Panc1 (cell line): ENCODE results near the gene STARD10. TPM values are rescaled to one million over a fixed set of nuclear protein-coding genes. Genes with fewer than 3 reads are reported as not detected.

Source experiments
- ATAC-seq: fragments of 200-7000 bp; cut with Tn5 transposase; 2 replicates; pipeline ENCODE4 v1.9.1; 2020; ENCODE audit warnings: mild to moderate bottlenecking, moderate library complexity
- BruUV-seq: library from RNA; stranded (reverse); fragments of 400-500 nt; replicated peaks from 2 replicates; lab custom pipeline; 2021; lab: Mats Ljungman, UMichigan
- CTCF ChIA-PET: fragments of 300-600 bp; sonication (Branson Sonifier 250); formaldehyde crosslinking; loops from one replicate; lab custom pipeline; 2022; ENCODE audit warnings: antibody characterized with exemption; lab: Charles Lee
- POLR2A ChIA-PET: fragments of 300-600 bp; sonication (Branson Sonifier 250); formaldehyde crosslinking; loops from one replicate; lab custom pipeline; 2022; ENCODE audit warnings: antibody characterized with exemption; lab: Charles Lee
- DNase-seq: peaks from one replicate; pipeline ENCODE4 v3.0.0-alpha.2; 2010; ENCODE audit warnings: low read depth, low spot score
- H3K27ac ChIP-seq: 2 replicates; pipeline ENCODE4 v1.5.1; 2011; ENCODE audit warnings: mild to moderate bottlenecking, low read length, inconsistent platforms
- H3K27me3 ChIP-seq: fragments of 200-500 bp; sonication (Bioruptor generic); 2 replicates; pipeline ENCODE4 v1.6.0; 2014; ENCODE audit warnings: low read length, inconsistent platforms; ENCODE audit not compliant: control insufficient read depth, insufficient read depth
- H3K36me3 ChIP-seq: fragments of 200-500 bp; sonication (Bioruptor generic); 2 replicates; pipeline ENCODE4 v1.5.1; 2014; ENCODE audit warnings: inconsistent platforms, mild to moderate bottlenecking, low read length, moderate library complexity; ENCODE audit not compliant: control insufficient read depth, insufficient read depth
- H3K4me1 ChIP-seq: 2 replicates; pipeline ENCODE4 v1.5.1; 2011; ENCODE audit warnings: inconsistent platforms, mild to moderate bottlenecking, low read length, moderate library complexity; ENCODE audit not compliant: control insufficient read depth, insufficient read depth
- H3K4me3 ChIP-seq, 2 experiments: 2 replicates each; pipeline ENCODE4 v1.5.1; 2011 to 2012; ENCODE audit warnings: low read depth in 2 of 2, low read length in 2 of 2, mild to moderate bottlenecking in 2 of 2, inconsistent platforms in 1 of 2, moderate library complexity in 1 of 2
- H3K9me3 ChIP-seq: fragments of 200-500 bp; sonication (Bioruptor generic); 2 replicates; pipeline ENCODE4 v1.5.1; 2014; ENCODE audit warnings: low read depth, mild to moderate bottlenecking, inconsistent platforms, low read length, moderate library complexity; ENCODE audit not compliant: control insufficient read depth, insufficient read depth
- POLR2AphosphoS5 ChIP-seq: IDR thresholded peaks from 2 replicates; pipeline ENCODE4 v1.6.1; 2012; ENCODE audit warnings: mild to moderate bottlenecking, low read depth, low read length, moderate library complexity
- SIN3A ChIP-seq: IDR thresholded peaks from 2 replicates; pipeline ENCODE4 v1.6.1; 2012; ENCODE audit warnings: low read depth, mild to moderate bottlenecking, low read length, moderate library complexity, borderline replicate concordance; ENCODE audit not compliant: insufficient read depth
- TCF7L2 ChIP-seq: IDR thresholded peaks from 2 replicates; pipeline ENCODE4 v1.6.1; 2011; ENCODE audit warnings: mild to moderate bottlenecking, low read depth, low read length, inconsistent platforms
- in situ Hi-C: cut with HindIII; loops from 2 replicates; pipeline ENCODE4 v1.10.0; 2016; ENCODE audit warnings: low sequenced_read_pairs, low pct_unique_long_range_greater_than_20kb
- intact Hi-C: fragments of 100-400 bp; cut with micrococcal nuclease; formaldehyde crosslinking; loops from one replicate; pipeline ENCODE4 v1.10.0; 2022; ENCODE audit not compliant: unreplicated experiment
- total RNA-seq: library from RNA; stranded (reverse); gene quantifications from one replicate; pipeline ENCODE4 v1.2.1, GENCODE V29; 2021; ENCODE audit not compliant: unreplicated experiment
- TF ChIP-seq, protein P1 (sequence below): fragments of 450-650 bp; IDR thresholded peaks from 2 replicates; pipeline ENCODE4 v1.5.1; 2017; ENCODE audit warnings: mild to moderate bottlenecking
- TF ChIP-seq, protein P2 (sequence below), 2 experiments: IDR thresholded peaks; 2 replicates each; pipeline ENCODE4 v1.6.1; 2011 to 2012; ENCODE audit warnings: low read depth in 2 of 2, control low read depth in 1 of 2, low read length in 1 of 2, mild to moderate bottlenecking in 1 of 2, moderate library complexity in 1 of 2; ENCODE audit not compliant: insufficient read depth in 1 of 2

STARD10 gene
- total RNA-seq, 1 experiment from 2014 or later: 32.1 TPM

DNA sequence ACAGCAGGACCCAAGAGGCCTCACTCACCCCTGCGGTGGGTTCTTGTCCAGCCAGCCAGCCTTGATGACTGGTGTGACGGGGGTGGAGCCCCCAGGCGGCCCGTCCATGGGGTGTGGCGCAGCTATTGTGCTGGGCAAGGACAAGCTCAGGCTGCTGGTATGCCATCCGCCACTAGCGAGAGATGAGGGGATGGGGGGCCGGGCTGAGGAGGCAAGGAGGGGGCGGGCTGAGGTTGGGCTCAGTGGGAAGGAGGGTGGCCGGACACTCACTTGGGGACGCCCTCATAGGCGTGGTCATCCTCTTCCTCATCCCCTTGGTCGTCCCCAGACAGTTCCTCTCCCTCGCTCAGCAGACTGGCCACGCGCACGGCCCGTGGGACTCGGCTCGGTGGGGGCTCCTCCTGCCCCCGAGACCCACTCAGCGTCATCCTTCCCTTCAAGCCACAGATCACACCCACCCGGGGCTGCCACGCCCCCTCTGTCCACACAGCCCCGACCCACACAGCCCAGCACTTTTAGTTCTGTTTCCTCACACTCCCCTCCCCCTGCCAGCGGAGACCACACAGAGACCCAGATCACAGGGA lies 81.6 kb downstream of the STARD10 start:
- Histone ChIP-seq H3K4me3 (no peak overlapping the region), H3K9me3 (no peaks in the 10 kb centered on the region), H3K27ac (no peak overlapping the region), H3K27me3 (no peaks in the 10 kb centered on the region), H3K4me1 (no peaks in the 10 kb centered on the region), H3K36me3 (no peaks in the 10 kb centered on the region)
- ChIA-PET CTCF (no interaction called here), POLR2A (no interaction called here)
- in situ Hi-C loops: no loop called here
- intact Hi-C loops: no loop called here
- TF ChIP-seq SIN3A: no peak
- TF ChIP-seq TCF7L2: no peak
- TF ChIP-seq, protein P1, sequence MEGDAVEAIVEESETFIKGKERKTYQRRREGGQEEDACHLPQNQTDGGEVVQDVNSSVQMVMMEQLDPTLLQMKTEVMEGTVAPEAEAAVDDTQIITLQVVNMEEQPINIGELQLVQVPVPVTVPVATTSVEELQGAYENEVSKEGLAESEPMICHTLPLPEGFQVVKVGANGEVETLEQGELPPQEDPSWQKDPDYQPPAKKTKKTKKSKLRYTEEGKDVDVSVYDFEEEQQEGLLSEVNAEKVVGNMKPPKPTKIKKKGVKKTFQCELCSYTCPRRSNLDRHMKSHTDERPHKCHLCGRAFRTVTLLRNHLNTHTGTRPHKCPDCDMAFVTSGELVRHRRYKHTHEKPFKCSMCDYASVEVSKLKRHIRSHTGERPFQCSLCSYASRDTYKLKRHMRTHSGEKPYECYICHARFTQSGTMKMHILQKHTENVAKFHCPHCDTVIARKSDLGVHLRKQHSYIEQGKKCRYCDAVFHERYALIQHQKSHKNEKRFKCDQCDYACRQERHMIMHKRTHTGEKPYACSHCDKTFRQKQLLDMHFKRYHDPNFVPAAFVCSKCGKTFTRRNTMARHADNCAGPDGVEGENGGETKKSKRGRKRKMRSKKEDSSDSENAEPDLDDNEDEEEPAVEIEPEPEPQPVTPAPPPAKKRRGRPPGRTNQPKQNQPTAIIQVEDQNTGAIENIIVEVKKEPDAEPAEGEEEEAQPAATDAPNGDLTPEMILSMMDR: no peak
- TF ChIP-seq POLR2AphosphoS5: no peak
- TF ChIP-seq, protein P2, sequence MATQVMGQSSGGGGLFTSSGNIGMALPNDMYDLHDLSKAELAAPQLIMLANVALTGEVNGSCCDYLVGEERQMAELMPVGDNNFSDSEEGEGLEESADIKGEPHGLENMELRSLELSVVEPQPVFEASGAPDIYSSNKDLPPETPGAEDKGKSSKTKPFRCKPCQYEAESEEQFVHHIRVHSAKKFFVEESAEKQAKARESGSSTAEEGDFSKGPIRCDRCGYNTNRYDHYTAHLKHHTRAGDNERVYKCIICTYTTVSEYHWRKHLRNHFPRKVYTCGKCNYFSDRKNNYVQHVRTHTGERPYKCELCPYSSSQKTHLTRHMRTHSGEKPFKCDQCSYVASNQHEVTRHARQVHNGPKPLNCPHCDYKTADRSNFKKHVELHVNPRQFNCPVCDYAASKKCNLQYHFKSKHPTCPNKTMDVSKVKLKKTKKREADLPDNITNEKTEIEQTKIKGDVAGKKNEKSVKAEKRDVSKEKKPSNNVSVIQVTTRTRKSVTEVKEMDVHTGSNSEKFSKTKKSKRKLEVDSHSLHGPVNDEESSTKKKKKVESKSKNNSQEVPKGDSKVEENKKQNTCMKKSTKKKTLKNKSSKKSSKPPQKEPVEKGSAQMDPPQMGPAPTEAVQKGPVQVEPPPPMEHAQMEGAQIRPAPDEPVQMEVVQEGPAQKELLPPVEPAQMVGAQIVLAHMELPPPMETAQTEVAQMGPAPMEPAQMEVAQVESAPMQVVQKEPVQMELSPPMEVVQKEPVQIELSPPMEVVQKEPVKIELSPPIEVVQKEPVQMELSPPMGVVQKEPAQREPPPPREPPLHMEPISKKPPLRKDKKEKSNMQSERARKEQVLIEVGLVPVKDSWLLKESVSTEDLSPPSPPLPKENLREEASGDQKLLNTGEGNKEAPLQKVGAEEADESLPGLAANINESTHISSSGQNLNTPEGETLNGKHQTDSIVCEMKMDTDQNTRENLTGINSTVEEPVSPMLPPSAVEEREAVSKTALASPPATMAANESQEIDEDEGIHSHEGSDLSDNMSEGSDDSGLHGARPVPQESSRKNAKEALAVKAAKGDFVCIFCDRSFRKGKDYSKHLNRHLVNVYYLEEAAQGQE (IDR thresholded peaks at IDR 0.05; ENCODE audit: insufficient read depth in 1 of 2, low read depth in 2 of 2, low read length in 1 of 2): no peak
- no TSS peak for BruUV-seq
- DNase-seq (no peak), ATAC-seq (no peak)

DNA sequence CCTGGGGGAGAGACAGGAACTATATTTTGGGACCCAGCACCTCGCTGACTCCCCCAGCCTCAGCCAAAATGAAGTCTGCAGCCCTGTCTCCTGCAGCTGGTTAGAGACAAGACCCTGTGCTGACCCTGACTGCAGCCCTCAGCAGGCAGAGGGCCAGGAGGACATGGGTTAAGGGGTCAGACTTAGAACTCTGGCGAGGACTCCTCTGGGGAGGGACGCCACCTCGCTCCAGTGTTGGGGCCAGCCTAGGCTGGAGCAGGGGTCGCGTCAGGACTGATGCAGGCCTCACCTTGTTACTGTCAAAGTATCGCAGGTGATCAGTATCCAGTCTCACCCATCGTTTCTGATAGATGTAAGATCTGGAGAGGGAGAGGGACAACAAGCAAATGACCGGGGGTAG lies 82.7 kb downstream of the STARD10 start:
- BruUV-seq: no TSS peak
- CTCF ChIA-PET: no interaction called here

More for the DNA sequence above, 82.7 kb downstream of the STARD10 start:
- H3K9me3 ChIP-seq: no peaks in the 10 kb centered on the region
- POLR2A ChIA-PET: no interaction called here
- no peak for ATAC-seq
- no peaks in the 10 kb centered on the region for H3K36me3 ChIP-seq
- TF ChIP-seq, protein P1: no peak
- TF ChIP-seq, protein P2 (IDR thresholded peaks at IDR 0.05; ENCODE audit: insufficient read depth in 1 of 2, low read depth in 2 of 2, low read length in 1 of 2): no peak
- no peak for TF ChIP-seq POLR2AphosphoS5
- TF ChIP-seq SIN3A: no peak
- TF ChIP-seq TCF7L2: no peak
- no peak overlapping the region for H3K27ac ChIP-seq
- H3K27me3 ChIP-seq: no peaks in the 10 kb centered on the region
- in situ Hi-C loops (no loop called here), intact Hi-C loops (no loop called here)
- no peak overlapping the region for H3K4me3 ChIP-seq
- DNase-seq: no peak
- H3K4me1 ChIP-seq: no peaks in the 10 kb centered on the region
